C1 segment of cervical spinal cord (tissue), 14 donors: Measurements from ENCODE around the gene PPP1R13B.
A peak's percentile ranks its signal among the peaks of the same experiment; 100 is the strongest.

Experiments
- DNase-seq, 14 donors: peaks; one replicate each; lab custom pipeline; 2025; lab: John Stamatoyannopoulos, UW

Gene PPP1R13B

GRCh38 chr14:103838117-103838516, 9.3 kb downstream of the PPP1R13B start:
- DNase-seq, result no peak

GRCh38 chr14:103836976-103837725, 10.2 kb downstream of the PPP1R13B start:
- no peak for DNase-seq

- DNase-seq, result no peak
Observed at GRCh38 chr14:103834956-103835355, 12.4 kb downstream of the PPP1R13B start.

GRCh38 chr14:103833711-103834110, 13.7 kb downstream of the PPP1R13B start:
- DNase-seq, result no peak

- DNase-seq, result no peak
Observed at GRCh38 chr14:103832046-103832445, 15.3 kb downstream of the PPP1R13B start.

- DNase-seq, result no peak
Observed at GRCh38 chr14:103830511-103831270, 16.7 kb downstream of the PPP1R13B start.

- DNase-seq, result no peak
Observed at GRCh38 chr14:103828315-103828967, 18.9 kb downstream of the PPP1R13B start.

- DNase-seq, result no peak
Observed at GRCh38 chr14:103825101-103825500, 22.3 kb downstream of the PPP1R13B start.

GRCh38 chr14:103820908-103821307, 26.5 kb downstream of the PPP1R13B start:
- DNase-seq, result no peak

- DNase-seq, result no peak
Observed at GRCh38 chr14:103820382-103820781, 27.0 kb downstream of the PPP1R13B start.

- peak in 3 of 14 donors; percentile 3 to 37 (median 6) for DNase-seq
Observed at GRCh38 chr14:103819503-103820307, 27.7 kb downstream of the PPP1R13B start.

GRCh38 chr14:103818870-103819269, 28.5 kb downstream of the PPP1R13B start:
- DNase-seq, result no peak

GRCh38 chr14:103818422-103818821, 29.0 kb downstream of the PPP1R13B start:
- no peak for DNase-seq

- DNase-seq, result no peak
Observed at GRCh38 chr14:103817595-103817994, 29.8 kb downstream of the PPP1R13B start.

GRCh38 chr14:103816991-103817390, 30.4 kb downstream of the PPP1R13B start:
- DNase-seq, result no peak

- no peak for DNase-seq
Observed at GRCh38 chr14:103815253-103815652, 32.1 kb downstream of the PPP1R13B start.

GRCh38 chr14:103811189-103811588, 36.2 kb downstream of the PPP1R13B start:
- DNase-seq, result no peak

- DNase-seq, result peak in 10 of 14 donors; percentile 3 to 56 (median 12)
Observed at GRCh38 chr14:103808403-103809001, 38.9 kb downstream of the PPP1R13B start.

GRCh38 chr14:103806805-103807204, 40.6 kb downstream of the PPP1R13B start:
- DNase-seq, result no peak

GRCh38 chr14:103805708-103806107, 41.7 kb downstream of the PPP1R13B start:
- no peak for DNase-seq

GRCh38 chr14:103803661-103804060, 43.7 kb downstream of the PPP1R13B start:
- DNase-seq, result no peak
